Mesendoderm (in vitro differentiated cells): ENCODE measurements around the gene TEN1.
A peak's percentile ranks its signal among the peaks of the same experiment; 100 is the strongest.
"Not testable (repeated sequence)": the region's sequence is repeated elsewhere in the genome, so short reads cannot be mapped to it uniquely, and the experiment has no call there.

Experiments
- DNase-seq: peaks from one replicate; pipeline ENCODE4 v3.0.0; 2013
- H2AK5ac ChIP-seq: 2 replicates; pipeline ENCODE4 v1.6.1; 2013; ENCODE audit warnings: low read length, inconsistent platforms
- H2BK120ac ChIP-seq: 2 replicates; pipeline ENCODE4 v1.6.1; 2013; ENCODE audit warnings: low read depth, mild to moderate bottlenecking, low read length, moderate library complexity, mixed read lengths
- H2BK15ac ChIP-seq: replicated peaks from 2 replicates; pipeline ENCODE4 v1.6.1; 2013; ENCODE audit warnings: low read depth, mild to moderate bottlenecking, moderate library complexity
- H2BK5ac ChIP-seq: 2 replicates; pipeline ENCODE4 v1.6.1; 2013; ENCODE audit warnings: low read length, inconsistent platforms
- H3K18ac ChIP-seq: 2 replicates; pipeline ENCODE4 v1.6.1; 2013; ENCODE audit warnings: mild to moderate bottlenecking, low read length, mixed read lengths
- H3K23ac ChIP-seq: one replicate; pipeline ENCODE4 v1.6.1; 2013; ENCODE audit warnings: low read length
- H3K27ac ChIP-seq: 2 replicates; pipeline ENCODE4 v1.5.1; 2013; ENCODE audit warnings: low read depth, mild to moderate bottlenecking, inconsistent platforms, low read length, moderate library complexity
- H3K27me3 ChIP-seq: 2 replicates; pipeline ENCODE4 v1.6.1; 2013; ENCODE audit warnings: low read length, control low read depth, mild to moderate bottlenecking, inconsistent platforms; ENCODE audit not compliant: insufficient read depth, poor library complexity
- H3K36me3 ChIP-seq: 2 replicates; pipeline ENCODE4 v1.6.1; 2013; ENCODE audit warnings: low read length, inconsistent platforms; ENCODE audit not compliant: control insufficient read depth, insufficient read depth
- H3K4ac ChIP-seq: one replicate; pipeline ENCODE4 v1.6.1; 2013; ENCODE audit warnings: low read depth, mild to moderate bottlenecking, low read length, moderate library complexity
- H3K4me1 ChIP-seq: 2 replicates; pipeline ENCODE4 v1.6.1; 2013; ENCODE audit warnings: low read depth, low read length, inconsistent platforms; ENCODE audit not compliant: control insufficient read depth
- H3K4me2 ChIP-seq: 2 replicates; pipeline ENCODE4 v1.6.1; 2013; ENCODE audit warnings: low read length
- H3K4me3 ChIP-seq: 2 replicates; pipeline ENCODE4 v1.5.1; 2013; ENCODE audit warnings: mild to moderate bottlenecking, low read length
- H3K56ac ChIP-seq: one replicate; pipeline ENCODE4 v1.6.1; 2013; ENCODE audit warnings: low read length
- H3K79me1 ChIP-seq: 2 replicates; pipeline ENCODE4 v1.6.1; 2013; ENCODE audit warnings: low read length, inconsistent platforms
- H3K79me2 ChIP-seq: 2 replicates; pipeline ENCODE4 v1.6.1; 2013; ENCODE audit warnings: mild to moderate bottlenecking, low read length; ENCODE audit not compliant: control insufficient read depth, insufficient read depth
- H3K9ac ChIP-seq: 2 replicates; pipeline ENCODE4 v1.6.1; 2013; ENCODE audit warnings: low read length, inconsistent platforms
- H4K5ac ChIP-seq: one replicate; pipeline ENCODE4 v1.6.1; 2013; ENCODE audit warnings: low read length
- H4K8ac ChIP-seq: one replicate; pipeline ENCODE4 v1.6.1; 2013; ENCODE audit warnings: low read depth, mild to moderate bottlenecking, control low read depth, low read length, moderate library complexity
- WGBS: extraction: QIAGEN DNeasy Blood & Tissue Kit; methylation state at CpG from one replicate; pipeline ENCODE4 v1.1.7; 2013; ENCODE audit warnings: low lambda C conversion rate, missing lambda C conversion rate; ENCODE audit not compliant: insufficient coverage; ENCODE audit errors: extremely low coverage; 5-methylcytosine and 5-hydroxymethylcytosine counted together

TEN1 gene

GRCh38 chr17:75950855-75951554, 28.0 kb upstream of the TEN1 start:
- Histone ChIP-seq H3K27me3 (no peaks in the 10 kb centered on the region), H3K4ac (no peak overlapping the region), H3K4me1 (no peaks in the 10 kb centered on the region), H2AK5ac (no peak overlapping the region), H3K36me3 (peaks cover 19% of the 10 kb centered on the region), H2BK120ac (no peak overlapping the region), H3K23ac (no peak overlapping the region), H3K9ac (no peak overlapping the region), H3K27ac (no peak overlapping the region), H3K18ac (no peak overlapping the region), H3K79me1 (no peaks in the 10 kb centered on the region), H2BK5ac (no peak overlapping the region), H3K4me3 (no peak overlapping the region), H3K79me2 (no peaks in the 10 kb centered on the region), H3K56ac (no peak overlapping the region), H2BK15ac (no peak overlapping the region), H4K8ac (no peak overlapping the region), H4K5ac (no peak overlapping the region), H3K4me2 (no peak overlapping the region)
- DNase-seq: no peak
- WGBS: no CpG with 5 or more reads among the region's 8 CpGs

- peak overlapping the region; percentile 52 for H3K56ac ChIP-seq
- H2BK5ac ChIP-seq: no peak overlapping the region
- no peak overlapping the region for H3K18ac ChIP-seq
- peaks cover 5% of the 10 kb centered on the region for H3K4me1 ChIP-seq
- H4K5ac ChIP-seq: no peak overlapping the region
- H3K4ac ChIP-seq: no peak overlapping the region
- H3K27ac ChIP-seq: peak overlapping the region; percentile 28
- no peak overlapping the region for H4K8ac ChIP-seq
- H3K4me3 ChIP-seq: no peak overlapping the region
- no peak overlapping the region for H3K9ac ChIP-seq
- peak; percentile 76 for DNase-seq
- no peak overlapping the region for H2BK120ac ChIP-seq
- no peak overlapping the region for H2AK5ac ChIP-seq
- H3K79me2 ChIP-seq: peaks cover 1% of the 10 kb centered on the region
- no peaks in the 10 kb centered on the region for H3K36me3 ChIP-seq
- no peak overlapping the region for H2BK15ac ChIP-seq
- peaks cover 2% of the 10 kb centered on the region for H3K79me1 ChIP-seq
- H3K4me2 ChIP-seq: no peak overlapping the region
- WGBS: no CpG with 5 or more reads among the region's 8 CpGs
- no peak overlapping the region for H3K23ac ChIP-seq
- no peaks in the 10 kb centered on the region for H3K27me3 ChIP-seq
Observed at GRCh38 chr17:75959051-75959838, 19.8 kb upstream of the TEN1 start.

GRCh38 chr17:75959839-75960511, 19.1 kb upstream of the TEN1 start:
- peaks cover 1% of the 10 kb centered on the region for H3K79me2 ChIP-seq
- H3K4me2 ChIP-seq: no peak overlapping the region
- peaks cover 2% of the 10 kb centered on the region for H3K79me1 ChIP-seq
- H3K36me3 ChIP-seq: no peaks in the 10 kb centered on the region
- no peak overlapping the region for H2BK5ac ChIP-seq
- peak overlapping the region; percentile 4 for H2BK120ac ChIP-seq
- H3K4ac ChIP-seq: peak overlapping the region; percentile 22
- no CpG with 5 or more reads among the region's 11 CpGs for WGBS
- H3K18ac ChIP-seq: no peak overlapping the region
- no peaks in the 10 kb centered on the region for H3K27me3 ChIP-seq
- no peak overlapping the region for H3K56ac ChIP-seq
- no peak overlapping the region for H3K4me3 ChIP-seq
- no peak overlapping the region for H4K5ac ChIP-seq
- H3K4me1 ChIP-seq: peaks cover 5% of the 10 kb centered on the region
- H3K27ac ChIP-seq: peak overlapping the region; percentile 77
- DNase-seq: no peak
- H3K23ac ChIP-seq: no peak overlapping the region
- H4K8ac ChIP-seq: no peak overlapping the region
- H3K9ac ChIP-seq: no peak overlapping the region
- no peak overlapping the region for H2AK5ac ChIP-seq
- H2BK15ac ChIP-seq: no peak overlapping the region

GRCh38 chr17:75965468-75965867, 13.6 kb upstream of the TEN1 start:
- Histone ChIP-seq H3K56ac (no peak overlapping the region), H3K9ac (no peak overlapping the region), H4K8ac (no peak overlapping the region), H3K79me2 (peaks cover 4% of the 10 kb centered on the region), H3K4ac (no peak overlapping the region), H4K5ac (no peak overlapping the region), H3K4me1 (no peaks in the 10 kb centered on the region), H2AK5ac (no peak overlapping the region), H2BK120ac (no peak overlapping the region), H3K18ac (no peak overlapping the region), H2BK15ac (no peak overlapping the region), H3K36me3 (no peaks in the 10 kb centered on the region), H2BK5ac (no peak overlapping the region), H3K27me3 (no peaks in the 10 kb centered on the region), H3K27ac (no peak overlapping the region), H3K4me2 (no peak overlapping the region), H3K23ac (no peak overlapping the region), H3K79me1 (peaks cover 3% of the 10 kb centered on the region), H3K4me3 (no peak overlapping the region)
- no CpG with 5 or more reads among the region's 6 CpGs for WGBS
- no peak for DNase-seq

- not testable (repeated sequence) for H3K36me3 ChIP-seq, H3K4me2 ChIP-seq
- no CpG with 5 or more reads among the region's 10 CpGs for WGBS
Observed at GRCh38 chr17:75969044-75969443, 10.0 kb upstream of the TEN1 start.

More at GRCh38 chr17:75969044-75969443, 10.0 kb upstream of the TEN1 start:
- H2BK120ac ChIP-seq, H3K27me3 ChIP-seq, H2AK5ac ChIP-seq, H2BK5ac ChIP-seq, H4K8ac ChIP-seq, H3K4me1 ChIP-seq, H4K5ac ChIP-seq, H3K9ac ChIP-seq, H3K56ac ChIP-seq, H3K79me1 ChIP-seq, H2BK15ac ChIP-seq, H3K23ac ChIP-seq, H3K18ac ChIP-seq, H3K4me3 ChIP-seq, H3K27ac ChIP-seq, H3K79me2 ChIP-seq, H3K4ac ChIP-seq, DNase-seq: not testable (repeated sequence)
